HG02642 (cell line): ENCODE results near the gene NTN1.

Experiments
- ATAC-seq: cut with Tn5 transposase; IDR thresholded peaks from one replicate; pipeline ENCODE4 v1.9.1; 2021; ENCODE audit warnings: mild to moderate bottlenecking; ENCODE audit not compliant: unreplicated experiment, poor library complexity

The NTN1 gene

GRCh38 chr17:9225305-9226101, 204.2 kb downstream of the NTN1 start:
- no peak for ATAC-seq

- no peak for ATAC-seq
Observed at GRCh38 chr17:9226130-9226793, 205.0 kb downstream of the NTN1 start.

GRCh38 chr17:9226794-9227135, 205.5 kb downstream of the NTN1 start:
- ATAC-seq = no peak

- no peak for ATAC-seq
Observed at GRCh38 chr17:9227819-9228407, 206.6 kb downstream of the NTN1 start.

GRCh38 chr17:9228408-9229159, 207.3 kb downstream of the NTN1 start:
- ATAC-seq = no peak

- no peak for ATAC-seq
Observed at GRCh38 chr17:9229160-9229825, 208.0 kb downstream of the NTN1 start.

- no peak for ATAC-seq
Observed at GRCh38 chr17:9229826-9230201, 208.5 kb downstream of the NTN1 start.

GRCh38 chr17:9230346-9230745, 209.0 kb downstream of the NTN1 start:
- no peak for ATAC-seq

GRCh38 chr17:9230861-9231260, 209.6 kb downstream of the NTN1 start:
- no peak for ATAC-seq

- ATAC-seq = no peak
Observed at GRCh38 chr17:9231449-9232154, 210.3 kb downstream of the NTN1 start.

- ATAC-seq = no peak
Observed at GRCh38 chr17:9232155-9232475, 210.8 kb downstream of the NTN1 start.

GRCh38 chr17:9232591-9233270, 211.4 kb downstream of the NTN1 start:
- ATAC-seq = no peak

GRCh38 chr17:9233271-9233599, 211.9 kb downstream of the NTN1 start:
- ATAC-seq = no peak

GRCh38 chr17:9233761-9234160, 212.5 kb downstream of the NTN1 start:
- ATAC-seq = no peak

- ATAC-seq = no peak
Observed at GRCh38 chr17:9234389-9234945, 213.2 kb downstream of the NTN1 start.

GRCh38 chr17:9235346-9235745, 214.0 kb downstream of the NTN1 start:
- no peak for ATAC-seq

GRCh38 chr17:9236286-9237052, 215.2 kb downstream of the NTN1 start:
- ATAC-seq = no peak

- ATAC-seq = no peak
Observed at GRCh38 chr17:9237053-9237410, 215.7 kb downstream of the NTN1 start.
